Neural crest cell (in vitro differentiated cells): Measurements from ENCODE around the gene PRKAG2. TPM values are rescaled to one million over a fixed set of nuclear protein-coding genes. Genes with fewer than 3 reads are reported as not detected.

Experiments
- DNase-seq: peaks from one replicate; pipeline ENCODE4 v3.0.0; 2021; ENCODE audit warnings: low read depth, mixed read lengths, low spot score
- H3K27ac Mint-ChIP-seq: one replicate; pipeline ENCODE4 v1.8.0; 2021; ENCODE audit warnings: mild to moderate bottlenecking, mixed read lengths; ENCODE audit not compliant: unreplicated experiment
- H3K27me3 Mint-ChIP-seq: 2 replicates; pipeline ENCODE4 v1.8.0; 2021; ENCODE audit warnings: low read depth, mild to moderate bottlenecking, mixed read lengths
- H3K36me3 Mint-ChIP-seq: 2 replicates; pipeline ENCODE4 v1.8.0; 2021; ENCODE audit warnings: low read depth, mild to moderate bottlenecking, mixed read lengths
- H3K4me1 Mint-ChIP-seq: 2 replicates; pipeline ENCODE4 v1.8.0; 2021; ENCODE audit warnings: mixed read lengths
- H3K4me3 Mint-ChIP-seq: one replicate; pipeline ENCODE4 v1.8.0; 2021; ENCODE audit warnings: mild to moderate bottlenecking, mixed read lengths
- H3K9me3 Mint-ChIP-seq: 2 replicates; pipeline ENCODE4 v1.8.0; 2021; ENCODE audit warnings: mixed read lengths
- total RNA-seq: library from RNA; stranded (reverse); gene quantifications from 2 replicates; pipeline ENCODE4 v1.2.1, GENCODE V29; 2021
- TF ChIP-seq, protein P1 (sequence below): fragments of 200-600 bp; sonication (generic); conservative IDR thresholded peaks from 2 replicates; pipeline ENCODE4 v1.5.0; 2021; ENCODE audit warnings: antibody characterized with exemption, mild to moderate bottlenecking

Gene PRKAG2
- total RNA-seq, 1 donor from 2014 or later, result 12.5 TPM

DNA sequence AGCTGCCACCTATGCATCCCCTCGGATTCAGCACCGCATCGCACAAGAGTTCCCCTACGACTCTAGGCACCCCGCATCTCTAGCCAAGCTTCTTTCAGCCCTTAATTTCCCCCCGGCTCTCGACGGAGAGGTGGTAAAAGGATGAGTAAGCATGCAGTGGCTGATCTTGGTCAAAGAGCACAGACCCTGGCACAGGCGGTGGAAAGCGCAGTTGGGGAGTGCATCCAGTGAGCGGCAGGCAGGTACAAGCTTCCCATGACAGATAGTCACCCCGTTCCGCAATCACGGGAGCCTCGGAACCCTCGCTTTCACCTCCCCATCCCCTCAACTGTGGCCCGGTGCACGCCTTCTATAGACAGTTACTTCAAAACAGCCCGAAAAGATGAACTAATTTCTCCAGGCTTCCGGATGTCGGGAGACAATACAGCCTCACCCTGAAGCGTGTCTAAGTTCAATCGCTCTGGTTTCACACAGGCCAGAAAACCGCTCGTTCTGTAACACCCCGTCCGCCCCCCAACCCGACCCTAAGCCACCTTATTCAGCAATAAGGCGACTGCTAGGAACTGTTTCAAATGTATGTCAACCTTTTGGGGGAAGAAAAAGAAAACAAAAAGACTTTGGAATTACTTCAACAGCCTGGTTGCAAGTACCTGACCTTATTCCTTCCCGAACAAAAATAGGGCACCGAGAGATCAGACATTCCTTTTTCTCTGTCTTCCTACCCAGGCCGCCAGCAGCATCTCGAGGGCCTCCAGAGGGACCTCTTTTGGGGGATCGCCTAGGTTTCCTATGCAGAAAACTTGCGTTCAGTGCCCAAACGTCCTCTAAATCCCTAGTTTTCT, 358.6 kb downstream of the PRKAG2 start:
- TF ChIP-seq, protein P1, sequence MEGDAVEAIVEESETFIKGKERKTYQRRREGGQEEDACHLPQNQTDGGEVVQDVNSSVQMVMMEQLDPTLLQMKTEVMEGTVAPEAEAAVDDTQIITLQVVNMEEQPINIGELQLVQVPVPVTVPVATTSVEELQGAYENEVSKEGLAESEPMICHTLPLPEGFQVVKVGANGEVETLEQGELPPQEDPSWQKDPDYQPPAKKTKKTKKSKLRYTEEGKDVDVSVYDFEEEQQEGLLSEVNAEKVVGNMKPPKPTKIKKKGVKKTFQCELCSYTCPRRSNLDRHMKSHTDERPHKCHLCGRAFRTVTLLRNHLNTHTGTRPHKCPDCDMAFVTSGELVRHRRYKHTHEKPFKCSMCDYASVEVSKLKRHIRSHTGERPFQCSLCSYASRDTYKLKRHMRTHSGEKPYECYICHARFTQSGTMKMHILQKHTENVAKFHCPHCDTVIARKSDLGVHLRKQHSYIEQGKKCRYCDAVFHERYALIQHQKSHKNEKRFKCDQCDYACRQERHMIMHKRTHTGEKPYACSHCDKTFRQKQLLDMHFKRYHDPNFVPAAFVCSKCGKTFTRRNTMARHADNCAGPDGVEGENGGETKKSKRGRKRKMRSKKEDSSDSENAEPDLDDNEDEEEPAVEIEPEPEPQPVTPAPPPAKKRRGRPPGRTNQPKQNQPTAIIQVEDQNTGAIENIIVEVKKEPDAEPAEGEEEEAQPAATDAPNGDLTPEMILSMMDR, result no peak
- Mint-ChIP-seq H3K9me3 (peaks cover 7% of the 10 kb centered on the region), H3K36me3 (peaks cover 18% of the 10 kb centered on the region), H3K4me1 (peaks cover 38% of the 10 kb centered on the region), H3K27me3 (no peaks in the 10 kb centered on the region), H3K4me3 (peak overlapping the region; percentile 99), H3K27ac (peak overlapping the region; percentile 95)
- DNase-seq, result no peak

DNA sequence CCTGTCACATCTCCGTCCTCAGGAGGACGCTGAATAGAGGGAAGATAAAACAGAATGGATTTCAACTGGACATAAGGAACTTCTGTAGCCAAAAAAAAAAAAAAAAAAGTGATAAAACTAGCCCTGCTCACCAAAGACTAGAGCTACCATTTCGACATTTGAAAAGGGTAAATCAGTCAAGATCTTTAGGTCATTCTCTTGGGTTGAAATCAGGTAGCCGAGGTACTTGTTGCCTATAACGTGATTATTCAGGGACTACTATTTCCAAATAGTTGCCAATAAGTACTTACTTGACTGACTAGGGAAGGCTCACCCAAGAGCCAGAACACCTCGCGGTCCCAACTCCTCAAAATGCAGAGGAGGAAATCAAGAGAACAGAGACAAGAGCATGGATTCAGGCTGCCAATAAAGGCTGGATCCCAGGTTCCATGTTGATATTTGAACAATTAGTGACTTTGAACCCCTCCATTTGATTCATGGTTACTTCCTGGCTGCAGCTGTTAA, 359.3 kb downstream of the PRKAG2 start:
- TF ChIP-seq, protein P1, result no peak
- peak overlapping the region; percentile 46 for H3K27ac Mint-ChIP-seq
- no peaks in the 10 kb centered on the region for H3K27me3 Mint-ChIP-seq
- H3K36me3 Mint-ChIP-seq, result peaks cover 20% of the 10 kb centered on the region
- no peak for DNase-seq
- H3K4me1 Mint-ChIP-seq, result peaks cover 41% of the 10 kb centered on the region
- H3K9me3 Mint-ChIP-seq, result peaks cover 7% of the 10 kb centered on the region
- peak overlapping the region; percentile 99 for H3K4me3 Mint-ChIP-seq

DNA sequence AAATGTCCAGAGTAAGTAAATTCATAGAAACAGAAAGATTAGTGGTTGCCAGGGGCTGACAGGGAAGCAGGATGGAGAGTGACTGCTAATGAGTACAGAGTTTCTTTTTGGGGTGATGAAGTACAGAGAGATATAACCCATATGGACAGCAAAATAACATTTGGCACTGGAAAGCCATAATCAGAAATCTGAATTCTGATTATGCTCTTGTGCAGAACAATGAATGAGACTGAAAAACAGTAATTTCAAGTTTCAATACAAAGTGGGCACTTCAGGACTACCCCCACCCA, 361.7 kb downstream of the PRKAG2 start:
- no peak for DNase-seq
- H3K9me3 Mint-ChIP-seq, result peaks cover 6% of the 10 kb centered on the region
- no peaks in the 10 kb centered on the region for H3K27me3 Mint-ChIP-seq
- peaks cover 48% of the 10 kb centered on the region for H3K4me1 Mint-ChIP-seq
- TF ChIP-seq, protein P1, result no peak
- no peak overlapping the region for H3K27ac Mint-ChIP-seq
- H3K36me3 Mint-ChIP-seq, result peaks cover 24% of the 10 kb centered on the region
- H3K4me3 Mint-ChIP-seq, result peak overlapping the region; percentile 58

DNA sequence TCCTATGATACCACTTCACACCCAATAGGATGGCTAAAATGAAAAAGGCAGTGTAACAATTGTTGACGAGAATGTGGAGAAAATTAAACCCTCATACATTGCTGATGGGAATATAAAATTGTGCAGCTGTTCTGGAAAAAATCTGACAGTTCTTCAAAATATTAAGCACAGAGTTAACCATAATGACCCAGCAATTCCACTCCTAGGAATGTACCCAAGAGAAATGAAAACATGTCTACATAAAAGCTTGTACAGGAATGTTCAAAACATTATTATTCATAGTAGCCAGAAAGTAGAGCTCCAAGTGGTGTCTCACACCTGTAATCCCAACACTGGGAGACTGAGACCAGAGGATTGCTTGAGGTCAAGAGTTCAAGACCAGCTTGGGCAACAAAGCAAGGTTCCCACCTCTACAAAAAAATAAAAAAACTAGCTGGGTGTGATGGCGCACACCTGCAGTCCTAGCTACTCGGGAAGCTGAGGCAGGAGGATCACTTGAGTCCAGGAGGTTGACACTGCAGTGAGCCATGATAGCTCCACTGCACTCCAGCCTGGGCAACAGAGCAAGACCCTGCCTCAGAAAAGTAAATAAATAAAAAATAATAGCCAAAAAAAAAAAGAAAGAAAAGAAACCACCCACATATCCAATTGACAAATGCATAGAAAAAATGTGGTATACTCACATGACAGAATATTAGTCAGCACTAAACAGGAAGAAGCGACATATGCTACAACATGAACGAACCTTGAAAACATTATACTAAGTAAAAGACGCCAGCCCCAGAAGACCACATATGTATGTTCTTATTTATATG, 362.2 kb downstream of the PRKAG2 start:
- Mint-ChIP-seq H3K27ac (no peak overlapping the region), H3K4me3 (peak overlapping the region; percentile 58), H3K4me1 (peaks cover 48% of the 10 kb centered on the region), H3K9me3 (peaks cover 10% of the 10 kb centered on the region), H3K27me3 (no peaks in the 10 kb centered on the region), H3K36me3 (peaks cover 25% of the 10 kb centered on the region)
- no peak for DNase-seq
- TF ChIP-seq, protein P1, result no peak

DNA sequence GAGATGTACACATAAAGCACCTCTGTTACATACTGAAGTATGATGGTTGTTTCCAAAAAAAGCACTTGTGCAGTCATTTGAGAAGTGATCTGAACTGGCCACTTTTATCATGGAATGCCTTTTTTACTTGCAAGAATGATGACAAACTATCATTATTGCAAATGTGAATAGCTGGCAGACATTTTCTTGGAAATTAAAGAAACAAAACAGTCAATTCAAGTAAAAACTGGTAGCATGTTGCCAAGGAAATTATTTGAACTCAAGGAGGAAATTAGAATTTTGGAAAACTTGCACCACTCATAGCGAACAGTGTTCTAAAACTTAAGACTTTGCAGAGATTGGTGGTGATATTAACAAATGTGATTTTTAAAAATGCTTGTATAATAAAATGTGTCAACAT, 363.8 kb downstream of the PRKAG2 start:
- peaks cover 25% of the 10 kb centered on the region for H3K36me3 Mint-ChIP-seq
- DNase-seq, result no peak
- H3K9me3 Mint-ChIP-seq, result peaks cover 10% of the 10 kb centered on the region
- H3K27ac Mint-ChIP-seq, result no peak overlapping the region
- H3K27me3 Mint-ChIP-seq, result no peaks in the 10 kb centered on the region
- peaks cover 55% of the 10 kb centered on the region for H3K4me1 Mint-ChIP-seq
- TF ChIP-seq, protein P1, result no peak
- H3K4me3 Mint-ChIP-seq, result no peak overlapping the region
